ENCODE measurements around the gene ATF1.
"Not testable (repeated sequence)": the region's sequence is repeated elsewhere in the genome, so short reads cannot be mapped to it uniquely, and the experiment has no call there.

The ATF1 gene

DNA sequence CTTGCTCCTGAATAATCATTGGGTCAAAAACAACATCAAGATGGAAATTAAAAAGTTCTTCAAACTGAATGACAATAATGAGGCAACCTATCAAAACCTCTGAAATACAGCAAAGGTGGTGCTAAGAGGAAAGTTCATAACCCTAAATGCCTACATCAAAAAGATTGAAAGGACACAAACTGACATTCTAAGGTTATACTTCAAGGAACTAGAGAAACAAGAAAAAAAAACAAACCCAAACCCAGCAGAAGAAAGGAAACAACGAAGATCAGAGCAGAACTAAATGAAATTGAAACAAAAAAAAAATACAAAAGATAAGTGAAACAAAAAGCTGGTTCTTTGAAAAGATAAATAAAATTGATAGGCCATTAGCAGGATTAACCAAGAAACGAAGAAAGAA, 105.0 kb downstream of the ATF1 start:
- not testable (repeated sequence) for DNase-seq

Measured in CD4-positive, alpha-beta T cell treated with Interferon gamma for 1 hour (primary cell).